MCF 10A (cell line): ENCODE measurements around the gene CDC25A. TPM values are rescaled to one million over a fixed set of nuclear protein-coding genes. Genes with fewer than 3 reads are reported as not detected.

Experiments
- BruUV-seq: library from RNA; stranded (reverse); fragments of 400-500 nt; replicated peaks from 2 replicates; lab custom pipeline; 2021; lab: Mats Ljungman, UMichigan
- CTCF ChIA-PET: fragments of 300-600 bp; sonication (Branson Sonifier 250); formaldehyde crosslinking; extraction: SDS; loops from one replicate; lab custom pipeline; 2021; ENCODE audit warnings: antibody characterized with exemption, inconsistent platforms; lab: Yijun Ruan, JAX
- POLR2A ChIA-PET: fragments of 300-600, 350-650 bp; sonication (Branson Sonifier 250); formaldehyde crosslinking; extraction: SDS; loops from one replicate; lab custom pipeline; 2020; ENCODE audit warnings: antibody characterized with exemption, inconsistent platforms; lab: Yijun Ruan, JAX
- DNase-seq: peaks from one replicate; pipeline ENCODE4 v3.0.0-alpha.2; 2018; ENCODE audit not compliant: unreplicated experiment
- H3K27ac Mint-ChIP-seq: one replicate; pipeline ENCODE4 v1.8.0; 2022; ENCODE audit warnings: mild to moderate bottlenecking, low read depth, mixed read lengths; ENCODE audit not compliant: unreplicated experiment
- H3K27me3 Mint-ChIP-seq: one replicate; pipeline ENCODE4 v1.8.0; 2022; ENCODE audit warnings: mixed read lengths; ENCODE audit not compliant: insufficient read depth, unreplicated experiment
- H3K36me3 Mint-ChIP-seq: one replicate; pipeline ENCODE4 v1.8.0; 2022; ENCODE audit warnings: mild to moderate bottlenecking, moderate library complexity, mixed read lengths; ENCODE audit not compliant: insufficient read depth, unreplicated experiment
- H3K4me1 Mint-ChIP-seq: one replicate; pipeline ENCODE4 v1.8.0; 2022; ENCODE audit warnings: mixed read lengths; ENCODE audit not compliant: insufficient read depth, unreplicated experiment
- H3K4me3 Mint-ChIP-seq: one replicate; pipeline ENCODE4 v1.8.0; 2022; ENCODE audit warnings: mild to moderate bottlenecking, moderate library complexity, mixed read lengths; ENCODE audit not compliant: unreplicated experiment
- H3K9me3 Mint-ChIP-seq: one replicate; pipeline ENCODE4 v1.8.0; 2022; ENCODE audit warnings: mixed read lengths; ENCODE audit not compliant: unreplicated experiment
- CTCF ChIP-seq: fragments of 200-600 bp; IDR thresholded peaks from one replicate; pipeline ENCODE4 v1.8.0; 2022; ENCODE audit warnings: antibody characterized with exemption, mild to moderate bottlenecking; ENCODE audit not compliant: unreplicated experiment
- intact Hi-C: fragments of 100-400 bp; cut with micrococcal nuclease; formaldehyde crosslinking; loops from 2 replicates; pipeline ENCODE4 v1.14.1; 2022
- total RNA-seq: library from RNA; stranded (reverse); gene quantifications from 2 replicates; pipeline ENCODE4 v1.2.3, GENCODE V29; 2022

The CDC25A gene
- total RNA-seq, 1 experiment from 2014 or later: 8.6 TPM

GRCh38 chr3:48222616-48223513 lies 34.6 kb upstream of the CDC25A start, which contains the start of gene CAMP:
CAMP (plus strand) TSS chr3:48223495; CDS start chr3:48223512, 17 bp downstream.
- no peak for TF ChIP-seq CTCF
- Mint-ChIP-seq H3K4me3 (no peak within 1 kb of the TSS), H3K9me3 (no peaks in the 10 kb centered on the region), H3K27ac (peak within 1 kb of the TSS; percentile 31), H3K36me3 (peaks cover 7% of the 10 kb centered on the region), H3K27me3 (no peaks in the 10 kb centered on the region), H3K4me1 (peaks cover 14% of the 10 kb centered on the region)
- CTCF ChIA-PET: interaction anchor here (0.6 to 3.7 kb wide), 6 partner anchors 10 to 334 kb away, joined by 3 to 22 read pairs (median 4); no protein-coding TSS in a partner anchor
- peak; percentile 98 for DNase-seq
- BruUV-seq: no TSS peak
- POLR2A ChIA-PET: interaction anchor here (0.6 to 0.7 kb wide), 4 partner anchors 33 to 373 kb away, joined by 3 read pairs; no protein-coding TSS in a partner anchor
- intact Hi-C loops: no loop called here

GRCh38 chr3:48220746-48221145 lies 32.5 kb upstream of the CDC25A start:
- CTCF ChIA-PET: interaction anchor here (1.2 to 1.5 kb wide), 2 partner anchors 13 to 215 kb away, joined by 3 to 4 read pairs; no protein-coding TSS in a partner anchor
- DNase-seq: no peak
- Mint-ChIP-seq H3K27me3 (no peaks in the 10 kb centered on the region), H3K9me3 (no peaks in the 10 kb centered on the region), H3K36me3 (peaks cover 7% of the 10 kb centered on the region), H3K4me3 (no peak overlapping the region), H3K27ac (no peak overlapping the region), H3K4me1 (peaks cover 19% of the 10 kb centered on the region)
- POLR2A ChIA-PET: interaction anchor here (1.6 kb wide), 1 partner anchor 20 kb away, joined by 4 read pairs; the partner anchor contains the start of gene ZNF589
- intact Hi-C loops: no loop called here
- no TSS peak for BruUV-seq
- TF ChIP-seq CTCF: no peak

GRCh38 chr3:48219543-48219942 lies 31.3 kb upstream of the CDC25A start:
- Mint-ChIP-seq H3K36me3 (peaks cover 7% of the 10 kb centered on the region), H3K4me3 (no peak overlapping the region), H3K4me1 (peaks cover 19% of the 10 kb centered on the region), H3K9me3 (no peaks in the 10 kb centered on the region), H3K27ac (no peak overlapping the region), H3K27me3 (no peaks in the 10 kb centered on the region)
- intact Hi-C loops: no loop called here
- no peak for DNase-seq
- ChIA-PET CTCF (no interaction called here), POLR2A (interaction anchor here (0.9 kb wide), 1 partner anchor 61 kb away, joined by 4 read pairs; no protein-coding TSS in a partner anchor)
- no TSS peak for BruUV-seq
- no peak for TF ChIP-seq CTCF

GRCh38 chr3:48218537-48218936 lies 30.3 kb upstream of the CDC25A start:
- Mint-ChIP-seq H3K27ac (no peak overlapping the region), H3K27me3 (no peaks in the 10 kb centered on the region), H3K36me3 (peaks cover 7% of the 10 kb centered on the region), H3K4me1 (peaks cover 16% of the 10 kb centered on the region), H3K9me3 (no peaks in the 10 kb centered on the region), H3K4me3 (no peak overlapping the region)
- TF ChIP-seq CTCF: no peak
- no TSS peak for BruUV-seq
- DNase-seq: no peak
- intact Hi-C loops: no loop called here
- POLR2A ChIA-PET: interaction anchor here (0.9 kb wide), 1 partner anchor 62 kb away, joined by 4 read pairs; no protein-coding TSS in a partner anchor
- CTCF ChIA-PET: no interaction called here
